HK-2 (cell line): ENCODE data around the gene CXXC1.
"Not testable (repeated sequence)": the region's sequence is repeated elsewhere in the genome, so short reads cannot be mapped to it uniquely, and the experiment has no call there.

ENCODE experiments used
- DNase-seq: peaks from one replicate; pipeline ENCODE4 v3.0.0-alpha.2; 2018; ENCODE audit not compliant: unreplicated experiment

The CXXC1 gene

DNA sequence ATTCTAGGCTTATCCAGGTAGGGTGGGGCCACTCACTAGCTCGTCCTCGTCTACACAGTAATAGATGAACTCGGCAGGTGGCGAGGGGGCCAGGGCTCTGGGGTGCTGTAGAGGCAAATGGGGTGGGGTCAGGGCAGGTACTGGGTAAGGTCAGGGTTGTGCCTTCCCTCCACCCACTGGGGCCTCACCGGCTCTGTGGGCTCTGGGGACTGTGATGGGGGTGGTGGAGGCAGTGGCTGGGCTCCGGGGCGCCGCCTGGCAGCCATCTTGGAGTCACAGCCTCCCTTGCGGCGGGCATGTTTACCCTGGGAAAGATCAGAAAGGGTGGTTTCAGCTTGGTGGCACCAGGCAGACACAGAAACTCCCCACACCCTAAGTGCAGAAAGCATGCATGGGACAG is 12.6 kb downstream of the CXXC1 start:
- DNase-seq: no peak

DNA sequence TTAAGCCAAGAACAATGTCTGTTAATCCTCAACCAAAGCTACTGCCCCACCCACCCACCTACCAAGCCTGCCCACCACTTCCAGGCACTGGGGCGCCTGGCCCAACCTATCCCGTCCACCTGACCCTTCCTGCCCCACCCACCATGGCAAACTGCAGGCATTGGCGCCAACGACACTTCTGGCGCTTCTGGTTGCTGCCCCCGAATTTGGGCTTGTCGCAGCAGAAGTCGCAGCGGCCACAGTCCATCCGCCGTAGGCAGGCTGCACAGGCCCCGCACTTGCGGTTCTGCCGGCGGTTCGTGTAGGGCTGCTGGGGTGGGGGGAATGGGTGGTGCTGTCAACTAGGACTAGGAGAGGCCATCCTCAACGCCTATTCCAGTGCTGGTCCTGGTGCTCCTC is 13.4 kb downstream of the CXXC1 start:
- no peak for DNase-seq

DNA sequence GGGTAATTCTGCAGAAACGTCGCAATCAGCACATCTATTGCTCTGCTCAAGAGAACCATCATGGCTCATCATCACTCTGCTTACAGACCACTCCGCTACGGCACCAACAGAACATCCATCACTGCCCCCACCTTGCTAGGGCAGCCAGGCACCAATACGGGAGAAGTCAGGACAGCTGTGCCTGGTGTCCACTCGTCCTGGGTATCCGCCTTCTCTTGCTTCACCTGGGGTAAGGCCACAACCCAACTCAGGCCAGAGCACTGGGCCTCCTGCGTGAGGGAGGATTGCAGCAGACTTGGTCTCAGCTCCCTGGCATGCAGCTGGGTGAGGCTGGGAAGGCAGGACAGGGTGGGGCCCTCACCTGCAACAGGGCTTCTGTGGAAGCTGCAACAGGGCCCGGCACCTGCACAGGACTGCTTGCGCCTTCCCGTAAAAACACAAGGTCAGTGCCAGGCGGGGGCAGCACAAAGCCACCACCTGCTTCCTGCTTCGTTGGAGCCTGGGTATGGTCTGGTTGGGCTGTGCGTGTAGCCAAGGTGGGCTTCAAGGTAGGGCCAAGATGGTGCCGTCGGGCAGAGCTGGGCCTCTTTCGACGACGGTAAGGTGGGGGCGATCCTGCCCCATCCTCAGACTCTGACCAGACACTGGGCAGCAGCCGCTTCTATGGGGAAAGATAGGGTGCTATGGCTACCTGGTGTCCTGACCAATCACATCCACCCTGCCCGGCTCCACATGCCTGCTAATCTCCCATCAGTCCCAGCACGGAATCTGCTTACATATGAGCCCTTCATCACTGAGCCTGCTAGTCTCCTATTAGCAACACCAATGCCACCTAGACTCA is 14.1 kb downstream of the CXXC1 start:
- no peak for DNase-seq

DNA sequence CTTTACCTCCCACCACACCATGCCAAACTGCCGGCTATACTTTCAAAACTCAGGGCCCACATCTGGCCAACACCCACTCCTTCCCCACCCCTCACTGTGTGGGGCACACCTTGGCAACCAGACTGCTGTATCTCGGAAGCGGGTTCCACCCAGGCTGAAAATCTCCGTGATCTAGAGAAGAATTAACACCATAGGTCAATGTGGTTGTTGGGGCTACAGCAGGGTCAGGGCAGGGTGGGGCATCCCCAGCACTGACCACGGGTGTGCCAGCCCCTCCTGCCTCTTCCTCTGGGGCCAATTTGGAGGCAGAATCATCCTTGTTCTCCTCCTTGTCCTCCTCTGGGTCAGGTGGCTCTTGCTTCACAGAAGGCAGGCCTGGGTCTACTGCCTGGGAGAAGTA is 14.9 kb downstream of the CXXC1 start:
- DNase-seq: no peak

DNA sequence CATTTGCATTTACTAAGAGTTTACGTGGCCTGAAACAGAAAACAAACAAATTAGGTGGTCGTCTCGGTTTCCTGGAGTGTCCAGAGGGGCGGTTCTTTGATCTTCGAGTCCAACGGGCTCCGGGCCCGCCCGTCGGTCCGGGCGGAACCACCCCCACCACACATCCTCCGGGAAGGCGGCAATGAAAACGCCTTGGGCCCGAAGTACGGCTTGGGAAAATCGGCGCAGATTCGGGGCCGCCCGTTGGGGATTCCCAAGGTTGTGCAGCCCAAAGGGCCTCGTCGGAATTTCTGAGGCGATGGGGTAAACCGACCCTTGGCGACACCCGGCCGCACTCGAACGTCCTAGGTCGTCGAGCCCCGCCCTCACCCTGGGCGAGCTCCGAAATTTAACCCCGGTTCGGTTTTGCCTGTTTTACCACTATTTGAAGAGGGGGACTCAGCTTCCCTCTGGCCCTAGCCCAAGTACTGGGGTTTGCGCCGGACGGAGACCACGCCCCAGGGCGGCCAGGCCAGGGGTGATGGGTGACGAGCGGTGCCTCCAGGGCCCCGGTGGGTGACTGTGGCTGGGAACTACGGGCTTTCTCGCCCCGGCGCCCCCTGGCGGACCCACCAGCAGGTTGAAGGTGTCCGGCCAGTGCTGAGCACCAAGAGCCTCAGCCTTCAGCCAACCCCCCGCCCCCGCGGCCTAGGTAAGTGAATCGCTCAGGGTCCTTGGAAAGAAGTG is 19.3 kb downstream of the CXXC1 start:
- DNase-seq: no peak

DNA sequence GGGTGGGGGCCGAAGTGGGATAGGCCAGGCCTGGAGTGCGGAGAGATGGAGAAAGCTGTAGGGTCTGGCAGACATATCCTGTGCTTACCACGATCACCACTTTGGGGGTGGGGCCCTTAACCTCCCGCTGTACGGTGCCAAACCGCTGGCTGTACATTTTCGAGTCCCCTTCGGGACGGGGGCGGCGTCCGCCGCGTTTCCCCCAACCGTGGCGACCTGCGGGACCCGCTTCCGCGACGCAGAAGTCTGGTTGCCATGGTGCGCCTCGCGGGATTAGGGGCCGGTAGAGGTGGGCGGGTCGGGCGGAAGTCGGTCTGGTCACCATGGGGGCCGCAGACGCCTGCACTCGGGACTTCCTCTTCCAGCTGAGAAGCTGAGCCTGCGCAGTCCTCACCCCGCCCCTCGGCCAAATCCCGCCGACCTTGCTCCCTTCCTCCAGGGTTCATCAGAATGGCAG is 21.2 kb downstream of the CXXC1 start, which contains the start of gene CFAP53:
Gene CFAP53, minus strand, starts transcription at position 248 of the 457 bp plus-strand sequence. Its CDS starts 91 bp downstream, at position 157.
- DNase-seq: peak; percentile 85

DNA sequence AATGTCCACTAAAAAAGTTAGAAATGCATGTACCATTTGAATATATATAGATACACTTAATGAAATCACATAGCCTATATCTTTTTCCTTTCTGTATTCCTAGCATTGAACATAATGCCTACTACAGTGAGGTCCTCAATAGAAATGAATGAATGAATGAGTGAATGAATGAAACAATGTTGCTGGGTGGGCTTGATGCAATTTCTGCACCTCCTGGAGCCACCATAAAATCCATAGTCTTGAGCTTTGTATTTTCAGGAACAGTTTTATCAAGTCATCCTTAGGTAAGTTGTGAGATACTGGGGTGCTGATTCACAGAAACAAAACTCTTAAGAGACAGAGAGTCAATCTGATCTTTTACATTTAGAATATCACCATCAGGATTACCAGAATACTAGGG is 24.5 kb downstream of the CXXC1 start:
- DNase-seq: no peak

DNA sequence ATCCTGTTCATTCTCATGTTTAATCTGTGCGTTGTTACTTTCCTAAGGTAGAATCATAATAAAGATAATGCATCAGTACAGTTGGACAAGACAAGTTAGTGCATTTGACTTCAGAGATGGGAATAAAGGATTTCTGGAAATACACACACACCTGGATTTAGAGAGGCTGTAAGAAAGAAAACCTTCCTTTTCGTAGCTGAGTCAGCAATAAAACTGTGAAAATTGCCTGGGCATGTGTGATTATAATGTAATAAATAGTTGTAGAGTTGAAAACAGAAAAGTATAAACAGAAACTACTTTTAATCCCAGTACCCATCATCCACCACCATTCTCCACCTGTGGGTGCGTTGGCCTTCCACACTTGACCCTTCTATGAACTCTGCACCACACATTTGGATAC is 36.6 kb downstream of the CXXC1 start:
- DNase-seq: no peak

DNA sequence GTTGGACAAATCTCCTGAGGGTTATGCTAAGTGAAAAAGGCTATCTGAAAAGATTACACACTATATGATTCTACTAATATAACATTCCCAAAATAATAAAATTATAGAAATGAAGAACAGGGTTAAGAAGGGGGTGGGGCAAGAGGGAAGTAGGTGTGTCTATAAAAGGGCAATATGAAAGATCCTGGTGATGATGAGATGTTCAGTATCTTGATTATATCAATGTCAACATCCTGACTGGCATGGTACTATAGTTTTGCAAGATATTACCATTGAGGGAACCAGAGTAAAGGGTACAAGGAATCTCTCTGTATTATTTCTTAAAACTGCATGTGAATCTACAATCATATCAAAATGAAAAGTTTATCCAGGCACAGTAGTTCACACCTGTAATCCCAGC is 37.9 kb downstream of the CXXC1 start:
- DNase-seq: no peak

DNA sequence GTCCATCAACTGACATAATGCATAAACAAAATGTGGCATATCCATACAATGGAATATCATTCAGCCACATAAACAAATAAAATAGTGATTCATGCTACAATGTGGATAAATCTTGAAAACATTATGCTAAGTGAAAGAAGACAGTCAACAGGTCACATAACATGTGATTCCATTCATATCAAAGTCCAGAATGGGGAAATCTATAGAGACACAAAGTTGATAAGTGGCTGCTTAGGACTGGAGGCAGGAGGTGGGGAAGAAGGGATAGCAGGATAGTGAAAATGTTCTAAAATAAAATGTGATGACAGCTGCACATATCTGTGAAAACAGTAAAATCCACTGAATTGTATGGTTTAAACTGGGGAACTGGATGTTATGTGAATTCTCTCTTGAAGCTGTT is 39.9 kb downstream of the CXXC1 start:
- DNase-seq: no peak

DNA sequence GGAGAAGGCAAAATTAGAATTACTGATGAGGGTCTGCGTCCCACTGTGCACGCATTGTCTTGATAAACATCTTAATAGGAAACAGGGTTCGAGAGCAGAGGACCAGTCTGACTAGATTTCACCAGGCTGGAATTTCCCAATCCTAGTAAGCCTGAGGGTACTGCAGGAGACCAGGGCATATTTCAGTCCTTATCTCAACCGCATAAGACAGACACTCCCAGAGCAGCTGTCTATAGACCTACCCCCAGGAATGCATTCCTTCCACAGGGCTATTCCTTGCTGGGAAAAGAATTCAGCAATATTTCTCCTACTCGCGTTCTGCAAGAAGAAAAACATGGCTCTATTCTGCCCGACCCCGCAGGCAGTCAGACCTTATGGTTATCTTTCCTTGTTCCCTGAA is 45.7 kb downstream of the CXXC1 start:
- DNase-seq: not testable (repeated sequence)

DNA sequence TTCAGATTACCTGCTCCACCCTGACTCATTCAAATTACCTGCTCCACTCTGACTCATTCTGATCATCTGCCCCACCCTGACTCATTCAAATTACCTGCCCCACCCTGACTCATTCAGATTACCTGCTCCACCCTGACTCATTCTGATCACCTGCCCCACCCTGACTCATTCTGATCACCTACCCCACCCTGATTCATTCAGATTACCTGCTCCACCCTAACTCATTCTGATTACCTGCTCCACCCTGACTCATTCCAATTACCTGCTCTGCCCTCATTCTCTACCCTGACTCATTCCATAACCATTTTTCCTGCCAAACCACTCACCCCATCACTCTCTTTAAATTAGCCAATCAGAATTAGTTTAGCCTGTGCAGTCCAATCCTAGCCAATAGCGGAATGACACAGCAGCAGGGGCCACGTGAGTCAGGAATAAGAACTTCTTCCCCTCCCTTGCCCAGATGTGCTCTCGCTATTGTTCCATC is 47.4 kb downstream of the CXXC1 start:
- no peak for DNase-seq

DNA sequence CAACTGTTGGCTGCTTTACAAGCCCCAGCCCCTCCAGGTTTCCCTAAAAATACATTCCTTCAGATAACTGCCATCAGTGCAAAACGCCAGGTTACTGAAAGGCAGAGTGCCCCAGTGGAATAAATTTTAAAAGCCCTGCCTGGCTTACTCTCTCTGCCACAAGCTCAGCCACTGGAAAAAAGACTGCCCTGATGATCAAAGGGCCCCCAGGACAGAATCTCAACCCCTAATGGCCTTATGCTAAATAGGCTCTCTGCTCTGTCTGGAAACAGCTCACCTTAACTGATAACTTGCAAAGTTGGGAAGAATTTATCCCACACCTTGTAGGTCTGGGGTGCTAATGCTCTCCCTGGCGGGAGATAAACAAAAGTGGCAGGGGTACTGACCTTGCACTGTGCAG is 55.1 kb downstream of the CXXC1 start:
- DNase-seq: no peak
